HUES64 (cell line): ENCODE results near the gene C1QB.

ENCODE experiments used
- H3K27ac ChIP-seq: 2 replicates; pipeline ENCODE4 v1.7.0; 2013; ENCODE audit warnings: low read depth, low read length, inconsistent platforms
- H3K27me3 ChIP-seq: 2 replicates; pipeline ENCODE4 v1.6.1; 2013; ENCODE audit warnings: mild to moderate bottlenecking, low read length; ENCODE audit not compliant: insufficient read depth
- H3K36me3 ChIP-seq: 2 replicates; pipeline ENCODE4 v1.6.1; 2013; ENCODE audit warnings: mild to moderate bottlenecking, low read length; ENCODE audit not compliant: insufficient read depth
- H3K4me1 ChIP-seq: 2 replicates; pipeline ENCODE4 v1.6.1; 2013; ENCODE audit warnings: mild to moderate bottlenecking, low read length, moderate library complexity; ENCODE audit not compliant: insufficient read depth
- H3K4me3 ChIP-seq: 2 replicates; pipeline ENCODE4 v1.5.1; 2013; ENCODE audit warnings: mild to moderate bottlenecking, low read length, moderate library complexity
- H3K9ac ChIP-seq: 2 replicates; pipeline ENCODE4 v1.6.1; 2013; ENCODE audit warnings: mild to moderate bottlenecking, low read depth, low read length
- H3K9me3 ChIP-seq: 2 replicates; pipeline ENCODE4 v1.6.1; 2013; ENCODE audit warnings: low read depth, low read length; ENCODE audit not compliant: insufficient read depth
- WGBS: fragments of 150-250, 120-280 bp; methylation state at CpG from one replicate; pipeline ENCODE4 v1.1.7; 2013; ENCODE audit warnings: missing lambda C conversion rate; 5-methylcytosine and 5-hydroxymethylcytosine counted together

Gene C1QB

DNA sequence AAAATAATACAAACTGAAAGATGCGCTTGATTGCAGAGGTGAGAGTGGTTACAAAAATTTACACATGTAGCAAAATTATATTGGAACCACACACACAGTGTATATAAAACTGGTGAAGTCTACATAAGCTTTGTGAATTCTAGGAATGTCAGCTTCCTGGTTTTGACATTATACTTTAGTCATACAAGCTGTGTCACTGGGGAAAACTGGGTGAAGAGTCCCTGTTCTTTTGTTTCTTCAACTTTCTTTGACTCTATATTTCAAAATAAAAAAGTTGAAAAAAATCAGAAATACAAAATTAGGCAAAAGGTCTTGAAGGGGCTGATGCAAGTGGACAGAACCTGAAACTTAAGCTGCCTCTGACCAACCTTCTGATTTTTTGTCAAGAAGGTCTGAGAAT is 6.7 kb upstream of the C1QB start:
- Histone ChIP-seq H3K27me3 (no peaks in the 10 kb centered on the region), H3K9ac (no peak overlapping the region), H3K9me3 (no peaks in the 10 kb centered on the region), H3K4me1 (no peaks in the 10 kb centered on the region), H3K27ac (no peak overlapping the region), H3K4me3 (no peak overlapping the region), H3K36me3 (no peaks in the 10 kb centered on the region)
- WGBS: no CpG with 5 or more reads among the region's 1 CpG

GRCh38 chr1:22650089-22650693 is 2.8 kb upstream of the C1QB start:
- no peak overlapping the region for H3K9ac ChIP-seq
- no peak overlapping the region for H3K4me3 ChIP-seq
- H3K9me3 ChIP-seq: no peaks in the 10 kb centered on the region
- 94% methylated on average over 13 of the region's 13 CpGs for WGBS
- no peaks in the 10 kb centered on the region for H3K27me3 ChIP-seq
- H3K27ac ChIP-seq: no peak overlapping the region
- no peaks in the 10 kb centered on the region for H3K4me1 ChIP-seq
- no peaks in the 10 kb centered on the region for H3K36me3 ChIP-seq

GRCh38 chr1:22651941-22652856 is 837 bp upstream of the C1QB start:
- H3K9me3 ChIP-seq: no peaks in the 10 kb centered on the region
- H3K27ac ChIP-seq: no peak overlapping the region
- H3K36me3 ChIP-seq: no peaks in the 10 kb centered on the region

DNA sequence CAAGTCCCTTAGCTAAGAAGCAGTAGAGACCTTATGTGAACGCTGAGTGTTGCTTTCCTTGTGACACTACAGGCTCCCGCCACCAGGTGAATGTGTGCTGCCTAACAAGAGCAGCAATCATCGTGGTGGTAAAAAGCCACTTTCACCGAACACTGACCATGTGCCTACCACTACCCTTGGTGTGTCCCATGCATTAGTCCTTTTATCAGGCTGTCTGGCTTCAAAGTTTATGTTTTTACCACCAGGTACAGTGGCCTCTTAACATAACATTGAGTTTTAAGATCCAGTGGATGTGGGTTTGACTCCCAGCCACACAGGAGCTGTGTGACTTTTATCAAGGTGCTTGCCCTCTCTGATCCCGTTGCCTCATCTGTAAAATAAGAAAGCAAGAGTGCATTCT is 1.7 kb downstream of the C1QB start:
- Histone ChIP-seq H3K4me1 (no peaks in the 10 kb centered on the region), H3K9ac (no peak overlapping the region), H3K27ac (no peak overlapping the region), H3K36me3 (no peaks in the 10 kb centered on the region), H3K9me3 (no peaks in the 10 kb centered on the region), H3K27me3 (no peaks in the 10 kb centered on the region), H3K4me3 (no peak overlapping the region)
- 67% methylated on average over 5 of the region's 5 CpGs for WGBS

More at GRCh38 chr1:22651941-22652856, 837 bp upstream of the C1QB start:
- 93% methylated on average over 13 of the region's 15 CpGs for WGBS
- no peaks in the 10 kb centered on the region for H3K4me1 ChIP-seq
- no peak overlapping the region for H3K4me3 ChIP-seq
- no peaks in the 10 kb centered on the region for H3K27me3 ChIP-seq
- H3K9ac ChIP-seq: no peak overlapping the region

- WGBS: 75% methylated on average over 3 of the region's 3 CpGs
- no peaks in the 10 kb centered on the region for H3K27me3 ChIP-seq
- H3K4me3 ChIP-seq: no peak overlapping the region
- H3K9ac ChIP-seq: no peak overlapping the region
- H3K9me3 ChIP-seq: no peaks in the 10 kb centered on the region
- no peak overlapping the region for H3K27ac ChIP-seq
- H3K36me3 ChIP-seq: no peaks in the 10 kb centered on the region
- H3K4me1 ChIP-seq: no peaks in the 10 kb centered on the region
Measured at GRCh38 chr1:22658385-22659163, 5.5 kb downstream of the C1QB start.

- H3K36me3 ChIP-seq: no peaks in the 10 kb centered on the region
- H3K9me3 ChIP-seq: no peaks in the 10 kb centered on the region
- H3K4me3 ChIP-seq: no peak overlapping the region
- no peak overlapping the region for H3K27ac ChIP-seq
- H3K9ac ChIP-seq: no peak overlapping the region
- no peaks in the 10 kb centered on the region for H3K27me3 ChIP-seq
- no peaks in the 10 kb centered on the region for H3K4me1 ChIP-seq
- WGBS: 95% methylated on average over 19 of the region's 19 CpGs
Measured at GRCh38 chr1:22660716-22661241, 7.7 kb downstream of the C1QB start.

GRCh38 chr1:22661880-22662279 is 8.8 kb downstream of the C1QB start:
- Histone ChIP-seq H3K27ac (no peak overlapping the region), H3K36me3 (no peaks in the 10 kb centered on the region), H3K27me3 (no peaks in the 10 kb centered on the region), H3K4me3 (no peak overlapping the region), H3K4me1 (no peaks in the 10 kb centered on the region), H3K9me3 (no peaks in the 10 kb centered on the region), H3K9ac (no peak overlapping the region)
- 91% methylated on average over 2 of the region's 2 CpGs for WGBS

DNA sequence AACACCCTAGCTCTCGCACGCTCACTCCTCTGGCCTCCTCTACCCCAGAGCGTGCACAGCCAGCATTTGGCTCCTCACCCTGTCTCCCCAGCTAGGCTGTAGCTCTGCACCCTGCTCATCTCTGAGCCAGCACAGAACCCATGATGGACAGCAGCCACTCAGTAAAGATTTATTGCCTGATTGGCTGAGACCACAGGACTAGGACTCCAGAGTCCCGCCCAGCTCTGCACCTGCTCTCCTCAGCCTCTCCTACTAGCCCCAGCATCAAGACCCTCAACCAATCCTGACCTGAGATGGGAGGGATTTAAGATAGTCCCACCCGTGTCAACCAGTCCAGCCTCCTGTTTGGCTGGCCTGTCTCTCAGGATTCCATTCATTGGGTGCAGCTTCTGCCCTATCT is 9.3 kb downstream of the C1QB start:
- WGBS: 88% methylated on average over 5 of the region's 5 CpGs
- Histone ChIP-seq H3K4me1 (no peaks in the 10 kb centered on the region), H3K27me3 (no peaks in the 10 kb centered on the region), H3K27ac (no peak overlapping the region), H3K9ac (no peak overlapping the region), H3K4me3 (no peak overlapping the region), H3K36me3 (no peaks in the 10 kb centered on the region), H3K9me3 (no peaks in the 10 kb centered on the region)

GRCh38 chr1:22662986-22663408 is 10.0 kb downstream of the C1QB start:
- Histone ChIP-seq H3K27ac (no peak overlapping the region), H3K9me3 (no peaks in the 10 kb centered on the region), H3K9ac (no peak overlapping the region), H3K4me1 (no peaks in the 10 kb centered on the region), H3K36me3 (no peaks in the 10 kb centered on the region), H3K27me3 (no peaks in the 10 kb centered on the region), H3K4me3 (no peak overlapping the region)
- 92% methylated on average over 8 of the region's 8 CpGs for WGBS

GRCh38 chr1:22665752-22666151 is 12.7 kb downstream of the C1QB start:
- Histone ChIP-seq H3K36me3 (no peaks in the 10 kb centered on the region), H3K27me3 (no peaks in the 10 kb centered on the region)
- WGBS: 29% methylated on average over 7 of the region's 7 CpGs

DNA sequence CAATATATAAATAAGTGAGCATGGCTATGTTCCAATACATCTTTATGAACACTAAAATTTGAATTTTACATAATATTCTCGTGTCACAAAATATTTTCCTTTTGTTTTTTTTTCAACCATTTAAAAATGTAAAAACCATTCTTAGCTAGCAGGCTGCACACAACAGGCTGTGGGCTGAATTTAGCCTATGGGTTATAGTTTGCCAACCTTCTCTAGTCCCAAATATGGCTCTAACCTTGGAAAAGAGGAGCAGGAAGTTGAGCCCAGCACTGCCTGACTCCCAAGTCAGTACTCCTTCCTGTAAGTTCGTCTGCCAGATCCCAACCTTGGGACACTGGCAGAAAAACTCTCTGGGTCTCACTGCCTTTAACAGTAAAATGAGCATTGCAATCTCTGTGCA is 13.4 kb downstream of the C1QB start:
- 90% methylated on average over 2 of the region's 2 CpGs for WGBS
- Histone ChIP-seq H3K27me3 (no peaks in the 10 kb centered on the region), H3K9ac (no peak overlapping the region), H3K27ac (no peak overlapping the region), H3K9me3 (no peaks in the 10 kb centered on the region), H3K4me3 (no peak overlapping the region), H3K4me1 (no peaks in the 10 kb centered on the region), H3K36me3 (no peaks in the 10 kb centered on the region)

More at GRCh38 chr1:22665752-22666151, 12.7 kb downstream of the C1QB start:
- no peak overlapping the region for H3K4me3 ChIP-seq
- no peak overlapping the region for H3K27ac ChIP-seq
- H3K9ac ChIP-seq: no peak overlapping the region
- no peaks in the 10 kb centered on the region for H3K4me1 ChIP-seq
- H3K9me3 ChIP-seq: no peaks in the 10 kb centered on the region
